Measurements from ENCODE around the gene LRRN2.
"Not testable (repeated sequence)": the region's sequence is repeated elsewhere in the genome, so short reads cannot be mapped to it uniquely, and the experiment has no call there.

The LRRN2 gene

GRCh38 chr1:204729516-204729915, 44.0 kb upstream of the LRRN2 start:
- H3K27ac ChIP-seq = no peak overlapping the region
- no peak for TF ChIP-seq CTCF (conservative IDR thresholded peaks at IDR 0.05)

GRCh38 chr1:204728456-204728855, 42.9 kb upstream of the LRRN2 start:
- no peak for TF ChIP-seq CTCF (conservative IDR thresholded peaks at IDR 0.05)
- no peak overlapping the region for H3K27ac ChIP-seq

- TF ChIP-seq CTCF (conservative IDR thresholded peaks at IDR 0.05) = no peak
- no peak overlapping the region for H3K27ac ChIP-seq
These were observed 42.5 kb upstream of the LRRN2 start for GRCh38 chr1:204728045-204728444.

DNA sequence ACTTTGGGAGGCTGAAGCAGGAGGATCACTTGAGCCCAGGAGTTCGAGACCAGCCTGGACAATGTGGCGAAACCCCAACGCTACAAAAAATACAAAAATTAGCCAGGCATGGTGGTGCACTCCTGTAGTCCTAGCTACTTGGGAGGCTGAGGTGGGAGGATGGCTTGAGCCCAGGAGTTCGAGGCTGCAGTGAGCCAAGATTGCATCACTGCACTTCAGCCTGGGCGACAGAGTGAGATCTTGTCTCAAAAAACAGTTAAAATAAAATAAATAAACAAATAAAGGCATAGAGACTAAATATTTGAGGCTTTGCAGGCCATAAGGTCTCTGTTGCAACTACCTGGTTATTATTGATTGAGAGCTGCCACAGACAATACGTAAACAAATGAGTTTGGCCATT, 41.9 kb upstream of the LRRN2 start:
- not testable (repeated sequence) for H3K27ac ChIP-seq

GRCh38 chr1:204726478-204726877, 40.9 kb upstream of the LRRN2 start:
- H3K27ac ChIP-seq = no peak overlapping the region

DNA sequence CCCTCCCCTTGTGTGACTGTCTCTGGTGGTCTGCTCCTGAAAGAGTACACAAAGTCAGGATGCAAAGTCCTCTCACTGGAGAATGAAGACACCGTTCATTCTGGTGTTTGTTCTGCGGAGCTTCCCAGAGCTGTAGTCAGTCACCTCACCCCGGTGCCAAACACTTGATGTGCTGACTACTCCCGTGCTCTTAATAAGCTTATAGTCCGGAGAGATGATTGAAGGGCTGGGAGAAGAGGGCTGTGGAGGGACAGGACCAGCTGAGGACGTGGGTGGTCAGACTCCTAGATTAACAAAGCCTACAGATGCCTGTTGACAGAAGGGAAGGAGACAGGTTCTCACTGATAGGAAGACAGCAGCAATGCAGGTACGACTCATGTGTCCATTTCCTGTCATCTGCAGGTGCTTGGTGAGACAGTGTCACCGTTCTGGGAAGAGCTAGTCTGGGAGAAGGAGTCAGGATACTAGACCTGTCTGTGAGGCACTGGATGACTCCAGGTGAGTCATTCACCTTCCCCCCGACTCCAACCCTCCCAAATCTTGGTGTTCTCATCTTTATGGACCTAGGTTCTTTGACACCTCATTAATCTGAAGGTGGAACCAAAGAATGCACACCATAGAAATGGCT, 40.4 kb upstream of the LRRN2 start:
- TF ChIP-seq CTCF (conservative IDR thresholded peaks at IDR 0.05) = no peak
- no peak overlapping the region for H3K27ac ChIP-seq

More at GRCh38 chr1:204726478-204726877, 40.9 kb upstream of the LRRN2 start:
- no peak for TF ChIP-seq CTCF (conservative IDR thresholded peaks at IDR 0.05)

- no peak for TF ChIP-seq CTCF (conservative IDR thresholded peaks at IDR 0.05)
- H3K27ac ChIP-seq = no peak overlapping the region
These were observed 37.7 kb upstream of the LRRN2 start for GRCh38 chr1:204723131-204723787.

GRCh38 chr1:204721373-204722055, 36.0 kb upstream of the LRRN2 start:
- no peak overlapping the region for H3K27ac ChIP-seq
- no peak for TF ChIP-seq CTCF (conservative IDR thresholded peaks at IDR 0.05)

Data from VCaP (cell line).